Endothelial cell of umbilical vein (primary cell): ENCODE results near the gene RND3. TPM values are rescaled to one million over a fixed set of nuclear protein-coding genes. Genes with fewer than 3 reads are reported as not detected.

Experiments
- BruUV-seq: library from RNA; stranded (reverse); fragments of 400-500 nt; replicated peaks from 2 replicates; lab custom pipeline; 2021; lab: Mats Ljungman, UMichigan
- CTCF ChIA-PET: fragments of 300-600, 350-600 bp; sonication (Branson Sonifier 250); formaldehyde crosslinking; loops from one replicate; lab custom pipeline; 2021; ENCODE audit warnings: antibody characterized with exemption, inconsistent platforms; lab: Charles Lee
- POLR2A ChIA-PET: fragments of 300-600, 350-600 bp; sonication (Branson Sonifier 250); formaldehyde crosslinking; loops from one replicate; lab custom pipeline; 2021; ENCODE audit warnings: antibody characterized with exemption, inconsistent platforms; lab: Charles Lee
- DNase-seq: peaks from one replicate; pipeline ENCODE4 v3.0.0-alpha.2; 2011; ENCODE audit warnings: low read depth, low spot score
- FAIRE-seq: peaks from 2 replicates; lab custom pipeline; 2011; peaks lifted over from hg19 to GRCh38; lab: Jason Lieb, UNC
- H2AFZ ChIP-seq: 2 replicates; pipeline ENCODE4 v1.6.0; 2012; ENCODE audit warnings: low read depth, low read length, control low read depth, inconsistent platforms
- H3K27ac ChIP-seq: 2 replicates; pipeline ENCODE4 v1.5.1; 2011; ENCODE audit warnings: low read depth, mild to moderate bottlenecking, control low read depth, low read length, moderate library complexity; ENCODE audit not compliant: insufficient read depth
- H3K27me3 ChIP-seq, 2 experiments: 2 replicates each; pipeline versions ENCODE4 v1.6.0 to v1.6.1; 2011; ENCODE audit warnings: low read length in 2 of 2, mixed read lengths in 1 of 2; ENCODE audit not compliant: control insufficient read depth in 2 of 2, insufficient read depth in 2 of 2
- H3K36me3 ChIP-seq, 2 experiments: 2 replicates in 1 of 2; 3 replicates in 1 of 2; pipeline ENCODE4 v1.5.1; 2011; ENCODE audit warnings: low read length in 2 of 2, mild to moderate bottlenecking in 1 of 2, moderate library complexity in 1 of 2; ENCODE audit not compliant: control insufficient read depth in 2 of 2, insufficient read depth in 2 of 2; ENCODE audit errors: extremely low read depth in 1 of 2
- H3K4me1 ChIP-seq: 3 replicates; pipeline ENCODE4 v1.5.1; 2011; ENCODE audit warnings: mild to moderate bottlenecking, low read length; ENCODE audit not compliant: control insufficient read depth, insufficient read depth; ENCODE audit errors: extremely low read depth
- H3K4me2 ChIP-seq: 2 replicates; pipeline ENCODE4 v1.6.1; 2011; ENCODE audit warnings: low read length, control low read depth, mixed read lengths; ENCODE audit not compliant: insufficient read depth
- H3K4me3 ChIP-seq, 3 experiments: fragments of 200-600 bp in 1 of 3; sonication (generic), shearing (Covaris generic) in 1 of 3; replicated peaks in 1 of 3; 2 replicates each; pipeline ENCODE4 v1.5.1; 2011 to 2016; ENCODE audit warnings: control low read depth in 3 of 3, low read length in 3 of 3, mild to moderate bottlenecking in 2 of 3, inconsistent platforms in 1 of 3, low read depth in 1 of 3, moderate library complexity in 1 of 3; ENCODE audit not compliant: insufficient read depth in 1 of 3
- H3K79me2 ChIP-seq: 2 replicates; pipeline ENCODE4 v1.6.0; 2012; ENCODE audit warnings: low read length, inconsistent platforms; ENCODE audit not compliant: control insufficient read depth, insufficient read depth
- H3K9ac ChIP-seq: replicated peaks from 2 replicates; pipeline ENCODE3; 2011; ENCODE audit warnings: low read length, control low read depth; ENCODE audit not compliant: insufficient read depth; ENCODE audit errors: extremely low read depth
- H3K9me1 ChIP-seq: replicated peaks from 3 replicates; pipeline ENCODE4 v1.6.0; 2011; ENCODE audit warnings: mild to moderate bottlenecking, low read length; ENCODE audit not compliant: control insufficient read depth, insufficient read depth; ENCODE audit errors: extremely low read depth
- H3K9me3 ChIP-seq: replicated peaks from 2 replicates; pipeline ENCODE4 v1.5.1; 2012; ENCODE audit warnings: low read length, inconsistent platforms; ENCODE audit not compliant: control insufficient read depth, insufficient read depth
- H4K20me1 ChIP-seq: replicated peaks from 2 replicates; pipeline ENCODE3; 2011; ENCODE audit warnings: mild to moderate bottlenecking, low read length; ENCODE audit not compliant: control insufficient read depth, insufficient read depth; ENCODE audit errors: extremely low read depth
- EZH2 ChIP-seq: IDR thresholded peaks from 2 replicates; pipeline ENCODE4 v1.6.1; 2012; ENCODE audit warnings: borderline replicate concordance, low read depth, mild to moderate bottlenecking, moderate library complexity, low read length, inconsistent platforms; ENCODE audit not compliant: severe bottlenecking
- FOS ChIP-seq: IDR thresholded peaks from 2 replicates; pipeline ENCODE4 v1.6.1; 2011; ENCODE audit warnings: mild to moderate bottlenecking, low read length, moderate library complexity, borderline replicate concordance; ENCODE audit not compliant: insufficient read depth
- GATA2 ChIP-seq: IDR thresholded peaks from 2 replicates; pipeline ENCODE4 v1.7.0; 2011; ENCODE audit warnings: low read depth, mild to moderate bottlenecking, moderate library complexity, mixed read lengths, low read length; ENCODE audit not compliant: insufficient read length, insufficient read depth
- JUN ChIP-seq: IDR thresholded peaks from 2 replicates; pipeline ENCODE4 v1.6.1; 2011; ENCODE audit warnings: borderline replicate concordance, low read depth; ENCODE audit not compliant: insufficient read length, insufficient read depth
- MYC ChIP-seq: IDR thresholded peaks from one replicate; pipeline ENCODE4 v1.6.1; 2011; ENCODE audit warnings: mild to moderate bottlenecking, low read depth, low read length
- POLR2A ChIP-seq: IDR thresholded peaks from 2 replicates; pipeline ENCODE4 v1.6.1; 2012; ENCODE audit warnings: low read depth, mild to moderate bottlenecking, control low read depth, low read length
- POLR2AphosphoS5 ChIP-seq: IDR thresholded peaks from 2 replicates; pipeline ENCODE4 v1.6.1; 2012; ENCODE audit warnings: low read depth, mild to moderate bottlenecking, control low read depth, low read length, moderate library complexity; ENCODE audit not compliant: insufficient read depth
- dilution Hi-C: fragments of 300-500 bp; cut with MboI; formaldehyde crosslinking; loops from one replicate; pipeline ENCODE4 v1.15.0; 2019; ENCODE audit warnings: low sequenced_read_pairs; ENCODE audit not compliant: extremely low pct_ligation_motif_present
- intact Hi-C: fragments of 100-400 bp; cut with micrococcal nuclease; formaldehyde crosslinking; loops from one replicate; pipeline ENCODE4 v1.10.0; 2022
- polyA plus RNA-seq, 4 experiments: library from polyadenylated mRNA; depleted of rRNA in 3 of 4; stranded (reverse) in 3 of 4; unstranded in 1 of 4; fragments of >200 nt; gene quantifications; 2 replicates each; pipeline versions ENCODE4 v1.2.1 to v1.2.3, GENCODE V29; 2011 to 2012; ENCODE audit warnings: missing spikeins in 1 of 4
- total RNA-seq: library from RNA; stranded (reverse); gene quantifications from 2 replicates; pipeline ENCODE4 v1.2.3, GENCODE V29; 2021
- TF ChIP-seq, protein P1 (sequence below): IDR thresholded peaks from 2 replicates; pipeline ENCODE4 v1.6.1; 2011; ENCODE audit not compliant: insufficient read depth, insufficient read length
- TF ChIP-seq, protein P2 (sequence below), 2 donors: IDR thresholded peaks; 1 replicate in 1 of 2; 2 replicates in 1 of 2; pipeline ENCODE4 v1.5.1; 2011; ENCODE audit warnings: low read length in 2 of 2, mild to moderate bottlenecking in 2 of 2, moderate library complexity in 2 of 2, control low read depth in 1 of 2, inconsistent platforms in 1 of 2, low read depth in 1 of 2; ENCODE audit not compliant: insufficient read depth in 1 of 2; ENCODE audit errors: extremely low read depth in 1 of 2

Gene RND3
- total and polyA plus RNA-seq, 2 donors (not counting 3 experiments of a cell fraction or from before 2014, with no cell fraction given) = 53.3 to 158 TPM

DNA sequence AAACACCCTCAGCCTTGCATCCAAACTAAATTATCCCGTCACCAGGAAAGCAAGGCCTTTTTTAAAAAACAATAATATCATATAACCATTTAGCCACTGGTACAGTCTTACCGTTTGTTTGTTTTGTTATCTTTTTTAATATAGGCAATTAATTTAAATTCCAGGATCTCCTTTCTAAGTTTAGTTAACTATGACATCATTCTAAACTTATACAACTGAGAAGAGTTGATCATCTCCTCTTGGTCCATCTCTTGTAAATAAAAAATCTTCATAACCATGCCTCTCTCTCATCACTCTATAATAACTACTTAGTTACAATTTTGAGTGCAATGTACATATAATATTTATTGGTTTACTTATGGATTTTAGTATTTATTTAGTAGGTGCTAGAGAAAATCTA is 46.2 kb downstream of the RND3 start:
- BruUV-seq = no TSS peak
- Histone ChIP-seq H3K9me1 (no peaks in the 10 kb centered on the region), H3K27me3 (no peaks in the 10 kb centered on the region), H3K4me2 (no peak overlapping the region), H2AFZ (no peak overlapping the region), H3K79me2 (no peaks in the 10 kb centered on the region), H3K4me1 (no peaks in the 10 kb centered on the region), H3K9ac (no peak overlapping the region), H3K36me3 (no peaks in the 10 kb centered on the region), H3K27ac (no peak overlapping the region), H4K20me1 (no peaks in the 10 kb centered on the region), H3K9me3 (no peaks in the 10 kb centered on the region), H3K4me3 (no peak overlapping the region)
- dilution Hi-C loops (no loop called here), intact Hi-C loops (no loop called here)
- DNase-seq = no peak
- ChIA-PET CTCF (no interaction called here), POLR2A (no interaction called here)
- TF ChIP-seq, protein P1, sequence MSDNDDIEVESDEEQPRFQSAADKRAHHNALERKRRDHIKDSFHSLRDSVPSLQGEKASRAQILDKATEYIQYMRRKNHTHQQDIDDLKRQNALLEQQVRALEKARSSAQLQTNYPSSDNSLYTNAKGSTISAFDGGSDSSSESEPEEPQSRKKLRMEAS = no peak
- TF ChIP-seq MYC (no peak), JUN (no peak), GATA2 (no peak), FOS (no peak), EZH2 (no peak), POLR2A (no peak), POLR2AphosphoS5 (no peak)
- TF ChIP-seq, protein P2, sequence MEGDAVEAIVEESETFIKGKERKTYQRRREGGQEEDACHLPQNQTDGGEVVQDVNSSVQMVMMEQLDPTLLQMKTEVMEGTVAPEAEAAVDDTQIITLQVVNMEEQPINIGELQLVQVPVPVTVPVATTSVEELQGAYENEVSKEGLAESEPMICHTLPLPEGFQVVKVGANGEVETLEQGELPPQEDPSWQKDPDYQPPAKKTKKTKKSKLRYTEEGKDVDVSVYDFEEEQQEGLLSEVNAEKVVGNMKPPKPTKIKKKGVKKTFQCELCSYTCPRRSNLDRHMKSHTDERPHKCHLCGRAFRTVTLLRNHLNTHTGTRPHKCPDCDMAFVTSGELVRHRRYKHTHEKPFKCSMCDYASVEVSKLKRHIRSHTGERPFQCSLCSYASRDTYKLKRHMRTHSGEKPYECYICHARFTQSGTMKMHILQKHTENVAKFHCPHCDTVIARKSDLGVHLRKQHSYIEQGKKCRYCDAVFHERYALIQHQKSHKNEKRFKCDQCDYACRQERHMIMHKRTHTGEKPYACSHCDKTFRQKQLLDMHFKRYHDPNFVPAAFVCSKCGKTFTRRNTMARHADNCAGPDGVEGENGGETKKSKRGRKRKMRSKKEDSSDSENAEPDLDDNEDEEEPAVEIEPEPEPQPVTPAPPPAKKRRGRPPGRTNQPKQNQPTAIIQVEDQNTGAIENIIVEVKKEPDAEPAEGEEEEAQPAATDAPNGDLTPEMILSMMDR (IDR thresholded peaks at IDR 0.05; ENCODE audit: extremely low read depth in 1 of 2, insufficient read depth in 1 of 2, low read depth in 1 of 2, low read length in 2 of 2) = no peak
- FAIRE-seq = no peak
